Rectal smooth muscle tissue (tissue), 1 donor: ENCODE measurements around the gene SPDYE1.
"Not testable (repeated sequence)": the region's sequence is repeated elsewhere in the genome, so short reads cannot be mapped to it uniquely, and the experiment has no call there.

Source experiments
- H3K27ac ChIP-seq: one replicate; pipeline ENCODE4 v1.7.0; 2013; ENCODE audit warnings: low read depth, low read length, inconsistent platforms
- H3K27me3 ChIP-seq: one replicate; pipeline ENCODE4 v1.7.0; 2013; ENCODE audit warnings: low read length; ENCODE audit not compliant: control insufficient read depth, insufficient read depth
- H3K36me3 ChIP-seq: one replicate; pipeline ENCODE4 v1.7.0; 2013; ENCODE audit warnings: low read length; ENCODE audit not compliant: control insufficient read depth, insufficient read depth
- H3K4me1 ChIP-seq: one replicate; pipeline ENCODE4 v1.7.0; 2013; ENCODE audit warnings: low read length; ENCODE audit not compliant: control insufficient read depth, insufficient read depth
- H3K4me3 ChIP-seq: one replicate; pipeline ENCODE4 v1.7.0; 2013; ENCODE audit warnings: low read length
- H3K9ac ChIP-seq: one replicate; pipeline ENCODE4 v1.7.0; 2013; ENCODE audit warnings: low read length

The SPDYE1 gene

DNA sequence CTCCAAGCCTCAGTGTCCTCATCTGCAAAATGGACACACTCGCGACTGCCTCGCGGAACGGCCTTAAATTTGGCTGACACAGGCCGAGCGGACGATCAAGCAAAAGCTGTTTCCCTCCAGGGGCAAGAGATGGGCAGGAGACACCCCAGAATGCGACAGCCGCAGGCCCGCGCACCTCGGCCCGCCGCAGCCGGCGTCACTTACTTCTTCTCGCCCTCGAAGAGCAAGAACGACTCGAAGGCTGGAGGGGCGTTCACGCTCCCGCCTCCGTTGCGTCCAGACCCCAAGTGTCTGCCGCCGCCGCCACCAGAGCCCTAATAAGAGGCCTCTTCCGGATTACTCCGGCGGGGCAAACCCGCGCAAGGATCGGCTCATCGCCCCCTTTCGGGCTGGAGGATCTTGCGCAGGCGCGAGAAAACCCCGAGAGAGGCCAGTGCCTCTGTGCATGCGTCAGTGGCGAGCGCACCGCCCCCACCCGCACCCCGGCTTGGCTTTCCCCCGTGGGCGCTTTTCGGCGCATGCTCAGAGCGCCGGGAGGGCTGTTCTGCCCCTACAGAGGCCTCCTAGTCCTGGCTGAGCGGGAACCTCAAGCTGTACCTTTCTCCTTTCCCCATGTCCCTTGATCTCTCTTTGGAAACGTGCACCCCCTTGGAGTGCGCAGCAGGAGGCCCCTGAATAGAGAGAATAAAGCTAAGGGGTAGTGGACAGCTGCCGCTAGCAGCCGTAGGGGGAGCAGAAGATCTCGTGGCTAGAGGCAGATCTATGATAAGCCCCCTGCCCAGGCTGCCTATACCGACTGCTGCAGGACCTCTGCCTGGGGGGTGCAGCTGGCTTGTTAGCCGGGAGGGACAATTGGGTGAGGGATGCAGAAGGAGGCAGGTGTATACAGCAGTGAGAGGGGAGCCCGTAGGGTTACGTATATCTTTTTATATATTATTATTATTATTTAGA is 21.4 kb downstream of the SPDYE1 start:
- peak overlapping the region; percentile 72 for H3K27ac ChIP-seq
- H3K27me3 ChIP-seq, H3K36me3 ChIP-seq, H3K4me1 ChIP-seq: not testable (repeated sequence)
- H3K4me3 ChIP-seq, result peak overlapping the region; percentile 83
- H3K9ac ChIP-seq, result peak overlapping the region; percentile 68

- not testable (repeated sequence) for H3K27ac ChIP-seq, H3K27me3 ChIP-seq, H3K9ac ChIP-seq, H3K36me3 ChIP-seq, H3K4me1 ChIP-seq, H3K4me3 ChIP-seq
Observed at GRCh38 chr7:44019825-44020224, 22.1 kb downstream of the SPDYE1 start.

GRCh38 chr7:44022069-44022468 is 24.4 kb downstream of the SPDYE1 start:
- H3K27me3 ChIP-seq, H3K4me3 ChIP-seq, H3K4me1 ChIP-seq, H3K9ac ChIP-seq, H3K27ac ChIP-seq, H3K36me3 ChIP-seq: not testable (repeated sequence)

- not testable (repeated sequence) for H3K4me3 ChIP-seq, H3K36me3 ChIP-seq, H3K9ac ChIP-seq, H3K27ac ChIP-seq, H3K4me1 ChIP-seq, H3K27me3 ChIP-seq
Observed at GRCh38 chr7:44022796-44023467, 25.2 kb downstream of the SPDYE1 start.

DNA sequence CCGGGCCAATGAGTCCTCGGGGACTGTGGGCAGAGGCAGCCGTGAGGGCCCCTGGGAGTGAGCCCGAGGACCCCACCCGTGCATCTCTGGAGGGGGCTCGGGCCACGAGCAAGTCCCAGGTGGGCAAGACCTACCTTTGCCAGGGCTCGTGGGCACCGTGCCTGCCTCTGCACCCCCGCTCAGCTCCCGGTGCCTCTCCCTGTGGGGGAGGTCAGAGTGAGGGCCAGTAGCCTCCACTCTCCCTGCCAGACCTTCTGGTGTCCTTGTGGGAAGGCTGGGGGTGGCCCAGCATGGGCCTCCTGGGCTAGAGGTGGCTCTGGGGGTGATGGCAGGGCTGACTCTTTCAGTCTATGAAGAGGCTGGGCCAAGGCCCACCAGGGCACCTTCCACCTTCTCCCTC is 31.7 kb downstream of the SPDYE1 start:
- not testable (repeated sequence) for H3K27me3 ChIP-seq, H3K4me3 ChIP-seq, H3K4me1 ChIP-seq, H3K27ac ChIP-seq, H3K9ac ChIP-seq, H3K36me3 ChIP-seq

DNA sequence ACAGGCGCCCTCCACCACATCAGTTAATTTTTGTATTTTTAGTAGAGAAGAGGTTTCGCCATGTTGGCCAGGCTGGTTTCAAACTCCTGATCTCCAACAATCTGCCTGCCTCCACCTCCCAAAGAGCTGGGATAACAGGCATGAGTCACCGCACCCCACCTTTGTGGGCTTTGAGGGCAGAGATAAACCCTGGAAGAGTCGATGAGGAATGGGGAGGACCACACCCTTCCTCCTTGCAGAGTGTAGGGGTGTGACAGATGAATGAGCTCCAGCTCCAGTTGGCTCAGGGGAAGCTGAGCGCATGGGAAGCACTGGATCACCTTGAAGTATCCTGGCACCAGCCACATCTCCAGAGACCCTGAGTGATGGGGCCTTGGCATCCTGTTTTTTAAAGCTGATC is 32.3 kb downstream of the SPDYE1 start:
- H3K36me3 ChIP-seq, H3K27ac ChIP-seq, H3K27me3 ChIP-seq, H3K9ac ChIP-seq, H3K4me1 ChIP-seq, H3K4me3 ChIP-seq: not testable (repeated sequence)

DNA sequence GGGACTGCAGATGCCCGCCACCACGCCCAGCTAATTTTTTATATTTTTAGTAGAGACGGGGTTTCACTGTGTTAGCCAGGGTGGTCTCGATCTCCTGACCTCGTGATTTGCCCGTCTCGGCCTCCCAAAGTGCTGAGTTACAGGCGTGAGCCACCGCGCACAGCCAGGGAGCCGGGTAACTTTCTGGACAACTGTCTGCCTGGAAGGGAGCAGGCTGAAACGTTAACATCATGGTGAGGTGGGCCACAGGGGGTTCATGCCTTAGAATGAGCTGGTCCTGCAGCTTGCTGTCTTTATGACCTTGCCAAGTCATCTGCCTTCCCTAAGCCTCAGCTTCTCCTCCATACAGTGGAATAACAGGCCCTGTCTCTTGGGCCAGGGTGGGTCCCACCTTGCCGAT is 33.6 kb downstream of the SPDYE1 start:
- H3K4me3 ChIP-seq, H3K27ac ChIP-seq, H3K4me1 ChIP-seq, H3K27me3 ChIP-seq, H3K9ac ChIP-seq, H3K36me3 ChIP-seq: not testable (repeated sequence)

- H3K27ac ChIP-seq, H3K36me3 ChIP-seq, H3K27me3 ChIP-seq, H3K9ac ChIP-seq, H3K4me3 ChIP-seq, H3K4me1 ChIP-seq: not testable (repeated sequence)
Observed at GRCh38 chr7:44032031-44032430, 34.3 kb downstream of the SPDYE1 start.

GRCh38 chr7:44033971-44034844 is 36.5 kb downstream of the SPDYE1 start:
- not testable (repeated sequence) for H3K9ac ChIP-seq, H3K4me1 ChIP-seq, H3K27ac ChIP-seq, H3K36me3 ChIP-seq, H3K27me3 ChIP-seq, H3K4me3 ChIP-seq

- H3K27me3 ChIP-seq, H3K4me3 ChIP-seq, H3K4me1 ChIP-seq, H3K9ac ChIP-seq, H3K27ac ChIP-seq, H3K36me3 ChIP-seq: not testable (repeated sequence)
Observed at GRCh38 chr7:44036364-44036763, 38.7 kb downstream of the SPDYE1 start.

GRCh38 chr7:44037951-44038350 is 40.3 kb downstream of the SPDYE1 start:
- not testable (repeated sequence) for H3K4me3 ChIP-seq, H3K4me1 ChIP-seq, H3K36me3 ChIP-seq, H3K27ac ChIP-seq, H3K27me3 ChIP-seq, H3K9ac ChIP-seq

DNA sequence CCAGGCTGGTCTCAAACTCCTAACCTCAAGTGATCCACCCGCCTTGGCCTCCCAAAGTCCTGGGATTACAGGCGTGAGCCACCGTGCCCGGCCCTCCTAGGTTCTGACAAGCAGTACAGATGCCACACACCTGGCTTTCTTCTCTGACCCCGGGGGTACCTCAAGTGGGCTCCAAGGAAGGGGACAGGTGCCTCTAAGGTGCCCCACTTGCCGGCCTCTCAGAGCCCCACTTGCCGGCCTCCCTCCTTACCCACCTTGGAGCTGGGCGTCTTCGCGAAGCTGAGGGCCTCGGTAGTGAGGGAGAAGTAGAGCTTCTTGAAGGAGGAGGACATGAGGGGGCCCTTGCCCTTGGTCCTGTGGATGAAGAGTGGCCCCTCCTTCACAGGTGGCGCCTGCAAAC is 40.9 kb downstream of the SPDYE1 start:
- H3K9ac ChIP-seq, H3K4me3 ChIP-seq, H3K4me1 ChIP-seq, H3K27ac ChIP-seq, H3K27me3 ChIP-seq, H3K36me3 ChIP-seq: not testable (repeated sequence)
